ENCODE results near the gene PGA4.
"Not testable (repeated sequence)": the region's sequence is repeated elsewhere in the genome, so short reads cannot be mapped to it uniquely, and the experiment has no call there.

PGA4 gene

DNA sequence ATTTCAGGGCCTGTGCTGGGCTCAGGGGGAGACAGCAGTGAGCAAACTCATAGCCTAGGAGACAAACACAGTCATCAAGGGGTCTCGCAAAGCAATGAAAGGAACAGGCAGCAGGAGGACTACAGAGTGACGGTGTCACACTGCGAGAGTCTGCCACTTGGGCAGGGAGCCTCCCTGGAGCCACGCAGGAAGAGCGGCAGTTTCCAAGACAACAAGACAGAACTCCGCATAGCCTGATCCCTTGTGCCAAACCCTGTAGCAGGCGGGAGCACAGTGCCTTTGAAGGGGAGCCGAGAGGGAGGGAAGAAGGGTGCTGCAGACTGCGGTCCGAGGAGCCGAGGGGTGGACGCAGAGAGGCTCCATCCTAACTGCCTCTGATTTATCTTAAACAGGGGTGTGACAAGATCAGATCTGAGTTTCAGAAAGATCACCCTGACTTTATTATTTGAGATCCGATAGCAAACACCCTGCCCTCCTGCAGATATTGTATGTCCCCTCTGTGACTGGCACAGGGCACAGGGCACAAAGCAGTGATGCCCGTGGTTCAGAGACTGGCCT is 17.6 kb upstream of the PGA4 start:
- DNase-seq (ENCODE audit: low read depth), result not testable (repeated sequence)

DNA sequence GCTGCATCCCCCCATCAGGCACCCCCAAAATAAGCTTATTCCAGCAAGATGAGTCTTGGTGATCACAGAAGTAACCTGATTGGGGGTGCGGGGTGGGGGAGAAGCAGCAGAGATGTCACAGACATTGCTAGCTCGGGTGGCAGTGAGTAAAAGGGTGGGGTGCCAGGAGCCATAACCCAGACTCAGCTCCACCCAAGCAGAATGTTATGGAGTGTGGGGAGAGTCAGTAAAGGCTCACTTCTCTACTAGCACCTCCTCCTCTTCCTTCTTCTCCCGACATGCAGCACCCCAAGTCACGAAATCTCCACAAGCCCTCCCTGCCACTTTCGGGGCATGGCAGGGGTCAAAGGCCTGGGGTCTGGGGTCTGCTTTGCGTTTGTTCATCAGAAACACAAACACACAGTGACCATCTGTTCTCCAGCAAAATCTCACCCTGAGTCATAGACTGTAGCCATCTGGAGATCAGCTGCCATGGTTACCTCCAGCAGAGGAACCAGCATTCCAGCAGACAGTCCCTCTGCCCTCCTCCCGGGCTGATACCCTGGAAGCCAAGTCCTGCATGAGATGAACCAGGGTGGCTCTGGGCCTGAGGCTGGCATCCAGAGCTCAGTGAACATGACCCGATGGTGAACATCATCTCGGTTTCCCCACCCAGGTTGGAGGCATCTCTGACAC is 14.4 kb upstream of the PGA4 start:
- not testable (repeated sequence) for DNase-seq (ENCODE audit: low read depth)

DNA sequence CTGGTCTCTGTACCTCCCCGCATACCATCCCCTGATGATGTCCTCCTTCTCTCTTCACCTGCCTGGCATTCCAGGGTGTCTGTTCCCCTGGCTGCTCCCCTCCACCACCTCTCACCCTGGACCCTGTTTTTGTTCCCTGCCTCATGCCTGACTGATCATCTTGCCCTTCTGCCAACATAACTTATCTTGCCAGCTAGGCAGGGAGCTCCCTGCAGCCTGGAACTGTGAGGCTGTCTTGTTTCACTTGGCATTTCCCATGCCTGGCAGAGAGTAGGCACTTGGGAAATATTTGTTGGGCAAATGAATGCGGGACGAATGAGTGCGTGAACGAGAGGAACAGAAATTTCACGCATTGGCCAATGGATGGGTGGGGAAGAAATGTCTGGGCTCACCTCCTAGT is 11.5 kb upstream of the PGA4 start:
- DNase-seq (ENCODE audit: low read depth), result not testable (repeated sequence)

DNA sequence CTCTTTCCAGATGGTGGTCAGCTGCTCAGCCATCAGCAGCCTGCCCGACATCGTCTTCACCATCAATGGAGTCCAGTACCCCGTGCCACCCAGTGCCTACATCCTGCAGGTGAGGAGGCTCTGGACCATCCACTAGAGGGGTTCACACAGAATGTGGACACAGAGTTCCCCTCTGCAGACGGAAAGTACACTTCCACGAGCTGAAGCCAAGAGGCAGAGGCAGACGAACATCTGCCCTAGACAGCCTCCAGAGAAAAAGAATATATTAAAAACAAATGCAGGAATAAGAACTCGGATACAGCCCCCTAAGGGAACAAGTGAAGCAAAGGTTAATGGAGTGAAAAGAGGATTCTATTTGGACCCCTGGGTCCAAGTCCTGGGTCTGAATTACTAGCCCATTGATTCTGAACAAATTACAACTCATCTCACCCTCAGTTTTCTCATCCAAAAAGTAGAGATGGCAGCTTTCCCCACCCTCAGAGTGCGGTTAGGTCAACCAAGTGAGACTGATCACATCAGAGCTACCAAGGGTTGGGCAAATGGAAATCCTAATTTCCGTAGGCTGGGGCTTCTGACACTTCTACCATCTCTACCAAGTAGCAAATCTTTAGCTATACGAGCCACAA is 10.7 kb upstream of the PGA4 start:
- not testable (repeated sequence) for DNase-seq (ENCODE audit: low read depth)

DNA sequence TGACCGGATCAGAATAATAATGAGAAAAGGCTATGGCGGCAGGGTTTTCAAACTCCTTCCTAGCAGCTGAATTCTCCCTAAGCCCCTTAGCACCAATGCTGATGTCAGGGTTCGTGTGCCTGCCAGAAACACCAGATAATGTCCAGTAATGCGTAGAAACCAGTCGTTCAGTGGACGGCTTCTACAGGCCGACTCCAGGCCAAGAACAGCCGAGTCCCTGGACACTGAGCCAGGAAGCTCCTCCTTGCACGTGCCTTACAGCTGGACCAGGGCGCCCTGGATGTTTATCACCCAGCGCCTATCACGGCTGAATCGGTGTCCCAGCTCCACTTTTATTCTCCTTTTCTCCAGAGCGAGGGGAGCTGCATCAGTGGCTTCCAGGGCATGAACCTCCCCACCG is 9.9 kb upstream of the PGA4 start:
- DNase-seq (ENCODE audit: low read depth), result not testable (repeated sequence)

DNA sequence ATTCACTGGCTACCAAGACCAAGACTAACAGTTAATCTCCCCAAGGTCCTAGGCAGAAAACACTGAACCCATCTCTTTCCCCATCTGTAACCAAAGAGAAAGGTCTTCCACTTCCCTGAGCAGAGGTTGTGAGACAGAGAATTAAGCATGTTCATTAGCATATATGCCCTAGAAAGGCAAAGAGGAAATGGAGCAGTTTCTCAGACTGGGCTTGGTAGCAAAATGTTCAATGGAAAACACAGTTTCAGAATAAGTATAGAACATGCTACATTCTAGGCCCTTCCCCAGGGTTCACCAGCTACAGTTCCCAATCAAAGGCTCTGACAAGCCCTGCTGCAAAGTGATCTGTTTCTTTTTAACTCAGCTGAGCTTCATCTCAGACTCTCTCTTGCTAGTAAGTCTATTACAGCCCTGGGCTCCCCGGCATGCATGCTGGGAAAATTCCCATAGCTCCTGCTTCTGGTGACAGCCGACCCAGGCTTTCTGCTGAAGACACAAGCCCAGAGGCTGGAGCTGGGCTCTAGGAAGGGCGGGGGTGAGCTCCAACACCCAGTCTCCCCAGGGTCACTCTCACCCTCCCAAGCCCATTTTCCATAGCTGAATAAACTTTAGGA is 8.3 kb upstream of the PGA4 start:
- DNase-seq (ENCODE audit: low read depth), result not testable (repeated sequence)

DNA sequence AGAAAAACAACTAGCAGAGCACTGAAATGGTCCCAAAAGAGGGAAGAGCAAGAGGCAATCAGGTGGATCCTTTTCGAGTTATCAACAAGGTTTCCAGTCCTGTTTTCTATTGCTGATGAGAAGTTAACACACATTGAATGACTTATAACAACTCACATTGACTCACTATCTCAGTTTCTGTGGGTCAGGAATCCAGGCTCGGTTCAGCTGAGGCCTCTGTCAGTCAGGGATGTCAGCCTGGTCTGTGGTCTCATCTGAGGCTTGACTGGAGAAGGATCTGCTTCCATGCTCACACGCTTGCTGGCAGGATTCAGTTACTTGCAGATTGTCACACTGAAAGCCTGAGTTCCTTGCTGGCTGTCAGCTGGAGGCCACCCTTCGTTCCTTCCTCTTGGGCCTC is 3.8 kb upstream of the PGA4 start:
- not testable (repeated sequence) for DNase-seq (ENCODE audit: low read depth)

DNA sequence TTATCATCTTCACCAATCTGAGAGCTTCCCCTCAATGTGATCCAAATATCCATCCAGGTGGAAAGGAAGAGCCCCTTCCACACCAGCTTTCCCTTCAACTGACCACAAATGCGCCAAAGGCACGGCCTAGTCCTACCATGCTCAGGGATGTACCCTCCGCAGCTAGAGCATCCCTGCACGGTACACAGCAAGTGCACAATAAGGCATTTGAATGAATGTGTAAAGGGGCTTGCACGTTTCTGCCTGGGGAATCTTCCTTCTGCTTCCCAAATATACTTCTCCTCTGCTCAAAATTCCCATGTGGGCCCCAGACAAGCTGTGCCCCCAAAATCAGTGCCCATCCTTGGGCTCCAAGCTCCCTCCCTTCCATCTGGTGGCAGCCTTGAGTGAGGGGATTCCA is 3.1 kb upstream of the PGA4 start:
- DNase-seq (ENCODE audit: low read depth), result not testable (repeated sequence)

DNA sequence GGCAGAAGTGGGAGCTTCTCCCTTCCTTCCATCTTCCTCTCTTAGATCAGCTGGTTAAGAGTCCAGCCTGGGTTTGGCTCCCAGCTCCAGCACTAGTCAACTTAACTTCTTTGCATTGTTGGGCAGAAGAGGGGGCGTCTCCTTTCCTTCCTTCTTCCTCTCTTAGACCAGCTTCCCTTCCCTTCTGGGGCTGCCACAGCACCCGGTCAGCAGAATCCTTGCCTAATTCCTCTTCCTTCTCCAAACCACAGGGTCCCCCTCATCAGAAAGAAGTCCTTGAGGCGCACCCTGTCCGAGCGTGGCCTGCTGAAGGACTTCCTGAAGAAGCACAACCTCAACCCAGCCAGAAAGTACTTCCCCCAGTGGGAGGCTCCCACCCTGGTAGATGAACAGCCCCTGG is 545 bp downstream of the PGA4 start:
- DNase-seq (ENCODE audit: low read depth), result not testable (repeated sequence)

DNA sequence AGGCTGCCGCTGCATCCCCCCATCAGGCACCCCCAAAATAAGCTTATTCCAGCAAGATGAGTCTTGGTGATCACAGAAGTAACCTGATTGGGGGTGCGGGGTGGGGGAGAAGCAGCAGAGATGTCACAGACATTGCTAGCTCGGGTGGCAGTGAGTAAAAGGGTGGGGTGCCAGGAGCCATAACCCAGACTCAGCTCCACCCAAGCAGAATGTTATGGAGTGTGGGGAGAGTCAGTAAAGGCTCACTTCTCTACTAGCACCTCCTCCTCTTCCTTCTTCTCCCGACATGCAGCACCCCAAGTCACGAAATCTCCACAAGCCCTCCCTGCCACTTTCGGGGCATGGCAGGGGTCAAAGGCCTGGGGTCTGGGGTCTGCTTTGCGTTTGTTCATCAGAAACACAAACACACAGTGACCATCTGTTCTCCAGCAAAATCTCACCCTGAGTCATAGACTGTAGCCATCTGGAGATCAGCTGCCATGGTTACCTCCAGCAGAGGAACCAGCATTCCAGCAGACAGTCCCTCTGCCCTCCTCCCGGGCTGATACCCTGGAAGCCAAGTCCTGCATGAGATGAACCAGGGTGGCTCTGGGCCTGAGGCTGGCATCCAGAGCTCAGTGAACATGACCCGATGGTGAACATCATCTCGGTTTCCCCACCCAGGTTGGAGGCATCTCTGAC is 4.5 kb downstream of the PGA4 start:
- DNase-seq (ENCODE audit: low read depth), result not testable (repeated sequence)

DNA sequence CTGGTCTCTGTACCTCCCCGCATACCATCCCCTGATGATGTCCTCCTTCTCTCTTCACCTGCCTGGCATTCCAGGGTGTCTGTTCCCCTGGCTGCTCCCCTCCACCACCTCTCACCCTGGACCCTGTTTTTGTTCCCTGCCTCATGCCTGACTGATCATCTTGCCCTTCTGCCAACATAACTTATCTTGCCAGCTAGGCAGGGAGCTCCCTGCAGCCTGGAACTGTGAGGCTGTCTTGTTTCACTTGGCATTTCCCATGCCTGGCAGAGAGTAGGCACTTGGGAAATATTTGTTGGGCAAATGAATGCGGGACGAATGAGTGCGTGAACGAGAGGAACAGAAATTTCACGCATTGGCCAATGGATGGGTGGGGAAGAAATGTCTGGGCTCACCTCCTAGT is 7.3 kb downstream of the PGA4 start:
- DNase-seq (ENCODE audit: low read depth), result not testable (repeated sequence)

DNA sequence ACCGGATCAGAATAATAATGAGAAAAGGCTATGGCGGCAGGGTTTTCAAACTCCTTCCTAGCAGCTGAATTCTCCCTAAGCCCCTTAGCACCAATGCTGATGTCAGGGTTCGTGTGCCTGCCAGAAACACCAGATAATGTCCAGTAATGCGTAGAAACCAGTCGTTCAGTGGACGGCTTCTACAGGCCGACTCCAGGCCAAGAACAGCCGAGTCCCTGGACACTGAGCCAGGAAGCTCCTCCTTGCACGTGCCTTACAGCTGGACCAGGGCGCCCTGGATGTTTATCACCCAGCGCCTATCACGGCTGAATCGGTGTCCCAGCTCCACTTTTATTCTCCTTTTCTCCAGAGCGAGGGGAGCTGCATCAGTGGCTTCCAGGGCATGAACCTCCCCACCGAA is 8.9 kb downstream of the PGA4 start:
- not testable (repeated sequence) for DNase-seq (ENCODE audit: low read depth)

DNA sequence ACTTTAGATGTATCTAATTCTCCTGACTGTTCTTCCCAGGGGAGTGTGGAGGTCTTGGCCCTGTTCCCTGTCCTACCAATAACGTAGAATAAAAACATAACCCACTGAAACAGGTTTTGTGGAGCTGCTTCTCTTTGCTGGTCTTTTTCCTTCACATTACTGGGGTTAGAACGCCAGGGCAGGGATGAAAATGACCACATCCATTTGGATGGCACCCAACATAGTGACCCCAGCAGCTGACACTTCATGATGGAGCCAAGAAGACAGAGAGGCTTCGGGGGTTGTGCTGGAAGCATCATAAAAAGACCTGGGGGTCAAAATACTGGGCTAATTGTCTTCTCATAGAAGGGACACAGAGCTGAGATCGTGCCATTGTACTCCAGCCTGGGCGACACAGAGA is 9.4 kb downstream of the PGA4 start:
- not testable (repeated sequence) for DNase-seq (ENCODE audit: low read depth)

DNA sequence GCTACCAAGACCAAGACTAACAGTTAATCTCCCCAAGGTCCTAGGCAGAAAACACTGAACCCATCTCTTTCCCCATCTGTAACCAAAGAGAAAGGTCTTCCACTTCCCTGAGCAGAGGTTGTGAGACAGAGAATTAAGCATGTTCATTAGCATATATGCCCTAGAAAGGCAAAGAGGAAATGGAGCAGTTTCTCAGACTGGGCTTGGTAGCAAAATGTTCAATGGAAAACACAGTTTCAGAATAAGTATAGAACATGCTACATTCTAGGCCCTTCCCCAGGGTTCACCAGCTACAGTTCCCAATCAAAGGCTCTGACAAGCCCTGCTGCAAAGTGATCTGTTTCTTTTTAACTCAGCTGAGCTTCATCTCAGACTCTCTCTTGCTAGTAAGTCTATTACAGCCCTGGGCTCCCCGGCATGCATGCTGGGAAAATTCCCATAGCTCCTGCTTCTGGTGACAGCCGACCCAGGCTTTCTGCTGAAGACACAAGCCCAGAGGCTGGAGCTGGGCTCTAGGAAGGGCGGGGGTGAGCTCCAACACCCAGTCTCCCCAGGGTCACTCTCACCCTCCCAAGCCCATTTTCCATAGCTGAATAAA is 10.5 kb downstream of the PGA4 start:
- not testable (repeated sequence) for DNase-seq (ENCODE audit: low read depth)

DNA sequence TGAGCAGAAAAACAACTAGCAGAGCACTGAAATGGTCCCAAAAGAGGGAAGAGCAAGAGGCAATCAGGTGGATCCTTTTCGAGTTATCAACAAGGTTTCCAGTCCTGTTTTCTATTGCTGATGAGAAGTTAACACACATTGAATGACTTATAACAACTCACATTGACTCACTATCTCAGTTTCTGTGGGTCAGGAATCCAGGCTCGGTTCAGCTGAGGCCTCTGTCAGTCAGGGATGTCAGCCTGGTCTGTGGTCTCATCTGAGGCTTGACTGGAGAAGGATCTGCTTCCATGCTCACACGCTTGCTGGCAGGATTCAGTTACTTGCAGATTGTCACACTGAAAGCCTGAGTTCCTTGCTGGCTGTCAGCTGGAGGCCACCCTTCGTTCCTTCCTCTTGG is 15.0 kb downstream of the PGA4 start:
- not testable (repeated sequence) for DNase-seq (ENCODE audit: low read depth)

DNA sequence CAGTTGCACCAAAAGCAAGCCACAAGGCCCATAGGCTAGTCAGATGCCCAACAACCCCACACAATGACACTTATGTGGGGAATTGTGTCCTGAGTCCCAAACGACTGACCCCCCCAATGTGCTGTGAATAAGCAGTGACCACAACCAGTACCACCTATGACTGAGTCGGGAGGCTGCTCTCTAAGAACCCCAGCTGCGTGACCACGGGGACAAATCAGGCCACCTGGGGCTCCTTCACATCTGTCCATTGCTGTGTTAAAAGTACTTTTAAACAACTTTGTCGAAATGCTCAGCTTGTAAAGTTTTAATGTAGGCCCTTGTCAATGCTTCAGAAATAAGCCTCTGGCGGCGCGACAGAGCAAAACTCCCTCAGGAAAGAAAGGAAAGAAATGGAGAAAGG is 18.1 kb downstream of the PGA4 start:
- not testable (repeated sequence) for DNase-seq (ENCODE audit: low read depth)

DNA sequence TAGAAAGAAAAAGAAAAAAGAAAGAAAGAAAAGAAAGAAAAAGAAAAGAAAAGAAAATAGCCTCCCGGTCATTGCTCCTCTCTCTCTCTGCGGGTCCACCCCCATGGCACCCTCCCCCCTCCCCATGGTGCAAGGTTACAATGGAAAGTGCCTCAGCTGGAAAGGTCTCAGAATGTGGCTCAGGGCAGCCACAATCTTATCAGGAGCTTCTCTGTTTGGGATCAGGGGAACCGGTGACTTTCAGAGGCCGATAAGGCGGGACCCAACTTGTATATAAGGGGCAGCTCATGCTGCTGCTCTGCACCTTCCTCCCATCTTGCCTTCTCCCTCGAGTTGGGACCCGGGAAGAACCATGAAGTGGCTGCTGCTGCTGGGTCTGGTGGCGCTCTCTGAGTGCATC is 18.7 kb downstream of the PGA4 start, which contains the start of gene PGA5:
PGA5 (plus strand) TSS at position 301 of the 400 bp plus-strand sequence; CDS start at position 353, 52 bp downstream.
- DNase-seq (ENCODE audit: low read depth), result not testable (repeated sequence)

DNA sequence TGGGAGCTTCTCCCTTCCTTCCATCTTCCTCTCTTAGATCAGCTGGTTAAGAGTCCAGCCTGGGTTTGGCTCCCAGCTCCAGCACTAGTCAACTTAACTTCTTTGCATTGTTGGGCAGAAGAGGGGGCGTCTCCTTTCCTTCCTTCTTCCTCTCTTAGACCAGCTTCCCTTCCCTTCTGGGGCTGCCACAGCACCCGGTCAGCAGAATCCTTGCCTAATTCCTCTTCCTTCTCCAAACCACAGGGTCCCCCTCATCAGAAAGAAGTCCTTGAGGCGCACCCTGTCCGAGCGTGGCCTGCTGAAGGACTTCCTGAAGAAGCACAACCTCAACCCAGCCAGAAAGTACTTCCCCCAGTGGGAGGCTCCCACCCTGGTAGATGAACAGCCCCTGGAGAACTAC is 19.4 kb downstream of the PGA4 start:
- DNase-seq (ENCODE audit: low read depth), result not testable (repeated sequence)

DNA sequence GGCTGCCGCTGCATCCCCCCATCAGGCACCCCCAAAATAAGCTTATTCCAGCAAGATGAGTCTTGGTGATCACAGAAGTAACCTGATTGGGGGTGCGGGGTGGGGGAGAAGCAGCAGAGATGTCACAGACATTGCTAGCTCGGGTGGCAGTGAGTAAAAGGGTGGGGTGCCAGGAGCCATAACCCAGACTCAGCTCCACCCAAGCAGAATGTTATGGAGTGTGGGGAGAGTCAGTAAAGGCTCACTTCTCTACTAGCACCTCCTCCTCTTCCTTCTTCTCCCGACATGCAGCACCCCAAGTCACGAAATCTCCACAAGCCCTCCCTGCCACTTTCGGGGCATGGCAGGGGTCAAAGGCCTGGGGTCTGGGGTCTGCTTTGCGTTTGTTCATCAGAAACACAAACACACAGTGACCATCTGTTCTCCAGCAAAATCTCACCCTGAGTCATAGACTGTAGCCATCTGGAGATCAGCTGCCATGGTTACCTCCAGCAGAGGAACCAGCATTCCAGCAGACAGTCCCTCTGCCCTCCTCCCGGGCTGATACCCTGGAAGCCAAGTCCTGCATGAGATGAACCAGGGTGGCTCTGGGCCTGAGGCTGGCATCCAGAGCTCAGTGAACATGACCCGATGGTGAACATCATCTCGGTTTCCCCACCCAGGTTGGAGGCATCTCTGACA is 23.3 kb downstream of the PGA4 start:
- not testable (repeated sequence) for DNase-seq (ENCODE audit: low read depth)

DNA sequence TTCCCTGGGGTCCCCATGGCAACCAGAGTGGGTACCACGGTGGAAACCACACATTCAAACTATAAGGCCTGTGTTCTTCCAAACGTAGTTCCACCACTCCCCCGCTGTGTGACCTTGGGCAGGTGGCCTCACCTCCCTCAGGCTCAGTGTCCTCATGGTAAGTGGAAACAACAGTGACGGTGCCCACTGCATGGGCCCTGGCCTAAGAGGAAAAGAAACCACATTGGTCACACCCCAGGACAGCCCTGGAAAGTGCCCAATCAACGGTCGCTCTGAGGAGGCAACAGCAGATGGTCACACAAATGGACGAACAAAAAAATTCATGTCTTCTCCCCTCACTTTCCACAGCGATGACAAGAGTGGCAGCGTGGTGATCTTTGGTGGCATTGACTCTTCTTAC is 25.9 kb downstream of the PGA4 start:
- DNase-seq (ENCODE audit: low read depth), result not testable (repeated sequence)

DNA sequence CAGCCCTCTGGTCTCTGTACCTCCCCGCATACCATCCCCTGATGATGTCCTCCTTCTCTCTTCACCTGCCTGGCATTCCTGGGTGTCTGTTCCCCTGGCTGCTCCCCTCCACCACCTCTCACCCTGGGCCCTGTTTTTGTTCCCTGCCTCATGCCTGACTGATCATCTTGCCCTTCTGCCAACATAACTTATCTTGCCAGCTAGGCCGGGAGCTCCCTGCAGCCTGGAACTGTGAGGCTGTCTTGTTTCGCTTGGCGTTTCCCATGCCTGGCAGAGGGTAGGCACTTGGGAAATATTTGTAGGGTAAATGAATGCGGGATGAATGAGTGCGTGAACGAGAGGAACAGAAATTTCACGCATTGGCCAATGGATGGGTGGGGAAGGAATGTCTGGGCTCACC is 27.1 kb downstream of the PGA4 start:
- DNase-seq (ENCODE audit: low read depth), result not testable (repeated sequence)
